Pancreas (tissue), 10 donors: Measurements from ENCODE around the gene TMC1. TPM values are rescaled to one million over a fixed set of nuclear protein-coding genes. Genes with fewer than 3 reads are reported as not detected.

Experiments used
- ATAC-seq, 4 donors: fragments of 200-7000 bp; cut with Tn5 transposase; one replicate each; pipeline versions ENCODE4 v1.8.0 to v1.9.1; 2020; ENCODE audit warnings: mild to moderate bottlenecking in 4 of 4, moderate library complexity in 4 of 4
- DNase-seq, 6 donors: peaks; one replicate each; pipeline ENCODE4 v3.0.0-alpha.2; 2020
- FAIRE-seq: peaks from 2 replicates; lab custom pipeline; 2012; peaks lifted over from hg19 to GRCh38; lab: Jason Lieb, UNC
- H3K27ac ChIP-seq, 4 donors: fragments of 200-600 bp; sonication (generic); 1 replicate in 3 of 4; 2 replicates in 1 of 4; pipeline versions ENCODE4 v1.5.0 to v1.8.0; 2020
- H3K27me3 ChIP-seq, 4 donors: fragments of 200-600 bp; one replicate each; pipeline ENCODE4 v1.8.0; 2021
- H3K36me3 ChIP-seq, 3 donors: fragments of 200-600 bp; sonication (generic) in 1 of 3; one replicate each; pipeline versions ENCODE4 v1.5.0 to v1.8.0; 2020 to 2021
- H3K4me1 ChIP-seq, 3 donors: fragments of 200-600 bp; one replicate each; pipeline ENCODE4 v1.8.0; 2021
- H3K4me3 ChIP-seq, 4 donors: fragments of 200-600 bp; sonication (generic) in 2 of 4; one replicate each; pipeline versions ENCODE4 v1.5.0 to v1.8.0; 2020 to 2021
- H3K9me3 ChIP-seq, 4 donors: fragments of 200-600 bp; one replicate each; pipeline ENCODE4 v1.8.0; 2021
- CTCF ChIP-seq, 4 donors: fragments of 200-600 bp; sonication (generic) in 3 of 4; IDR thresholded peaks; one replicate each; pipeline versions ENCODE4 v1.5.0 to v1.8.0; 2021; ENCODE audit warnings: antibody characterized with exemption in 4 of 4
- WGBS, 2 donors: extraction: QIAGEN DNeasy Blood & Tissue Kit; methylation state at CpG; one replicate each; pipeline ENCODE4 v1.1.7; 2013; 5-methylcytosine and 5-hydroxymethylcytosine counted together
- intact Hi-C, 3 donors: fragments of 100-400 bp; cut with DNase I; formaldehyde crosslinking; loops; one replicate each; pipeline versions ENCODE4 v1.11.1 to v1.14.2; 2022
- polyA plus RNA-seq, 2 donors: library from polyadenylated mRNA; stranded (reverse); fragments of 200-250 nt; gene quantifications; one replicate each; pipeline ENCODE4 v1.2.3, GENCODE V29; 2013
- total RNA-seq, 6 donors: library from RNA; stranded (reverse); fragmentation: NEBNext Ultra II Directional in 4 of 6; extraction: Animal tissue kit (Norgen Biotek cat#: 25700) in 4 of 6; gene quantifications; one replicate each; pipeline versions ENCODE4 v1.2.1 to v1.2.4, GENCODE V29; 2021 to 2023
- donor health status: healthy with polysubstance abuse.
- donor health status: DM: no; HTN: no; CAD: no; lungs with moderate emphysema.
- donor health status: DM: no; HTN: no; CAD: no.
- donor health status: control.
- donor health status: control.
- donor health status: Bipolar disorder and iron deficiency.
- donor health status: DM: yes; HTN: yes; CAD: no.
- donor health status: DM: no; HTN: no; CAD: no.
- donor health status: DM: no; HTN: no; CAD: no.
- donor health status: DM: yes; HTN: yes; CAD: no.

TMC1 gene
- total and polyA plus RNA-seq, 8 donors, result not detected

- intact Hi-C loops, result no loop called here
- no peaks in the 10 kb centered on the region for H3K36me3 ChIP-seq
- DNase-seq (no peak), ATAC-seq (peak in 3 of 4 donors; percentile 70 to 79 (median 77)), FAIRE-seq (no peak)
- no peaks in the 10 kb centered on the region for H3K27me3 ChIP-seq
- no peak overlapping the region for H3K27ac ChIP-seq
- H3K4me1 ChIP-seq, result no peaks in the 10 kb centered on the region
- H3K4me3 ChIP-seq, result no peak overlapping the region
- TF ChIP-seq CTCF (IDR thresholded peaks at IDR 0.05), result no peak
- no peaks in the 10 kb centered on the region for H3K9me3 ChIP-seq
- 69 to 78% methylated on average over 1 of the region's 1 CpG for WGBS, 2 donors
Measured at GRCh38 chr9:72533322-72533721, 11.9 kb downstream of the TMC1 start.

- no peak overlapping the region for H3K4me3 ChIP-seq
- no peaks in the 10 kb centered on the region for H3K36me3 ChIP-seq
- WGBS, 2 donors, result 79 to 94% methylated on average over 4 of the region's 4 CpGs
- peaks cover 0 to 3% (median 0%) of the 10 kb centered on the region in 3 donors for H3K4me1 ChIP-seq
- no peak overlapping the region for H3K27ac ChIP-seq
- intact Hi-C loops, result no loop called here
- FAIRE-seq, result no peak
- DNase-seq, result no peak
- H3K9me3 ChIP-seq, result no peaks in the 10 kb centered on the region
- TF ChIP-seq CTCF (IDR thresholded peaks at IDR 0.05), result no peak
- ATAC-seq, result no peak
- no peaks in the 10 kb centered on the region for H3K27me3 ChIP-seq
Measured at GRCh38 chr9:72534931-72535330, 13.5 kb downstream of the TMC1 start.

- Histone ChIP-seq H3K36me3 (no peaks in the 10 kb centered on the region), H3K4me1 (peaks cover 0 to 11% (median 0%) of the 10 kb centered on the region in 3 donors), H3K9me3 (no peaks in the 10 kb centered on the region), H3K27me3 (no peaks in the 10 kb centered on the region), H3K4me3 (no peak overlapping the region), H3K27ac (no peak overlapping the region)
- DNase-seq (no peak), FAIRE-seq (no peak), ATAC-seq (no peak)
- intact Hi-C loops, result no loop called here
- no peak for TF ChIP-seq CTCF (IDR thresholded peaks at IDR 0.05)
Measured at GRCh38 chr9:72537011-72537545, 15.7 kb downstream of the TMC1 start.

- no peak overlapping the region for H3K4me3 ChIP-seq
- peak in 1 of 4 donors; percentile 30 for ATAC-seq
- intact Hi-C loops, result no loop called here
- no peak for DNase-seq
- H3K36me3 ChIP-seq, result no peaks in the 10 kb centered on the region
- H3K4me1 ChIP-seq, result peaks cover 0 to 11% (median 0%) of the 10 kb centered on the region in 3 donors
- no peak for TF ChIP-seq CTCF (IDR thresholded peaks at IDR 0.05)
- FAIRE-seq, result no peak
- H3K27ac ChIP-seq, result no peak overlapping the region
- H3K9me3 ChIP-seq, result no peaks in the 10 kb centered on the region
- WGBS, 2 donors, result 86 to 100% methylated on average over 1 of the region's 1 CpG
- H3K27me3 ChIP-seq, result no peaks in the 10 kb centered on the region
Measured at GRCh38 chr9:72537671-72538070, 16.3 kb downstream of the TMC1 start.

- no peak for ATAC-seq
- Histone ChIP-seq H3K4me1 (peaks cover 0 to 11% (median 0%) of the 10 kb centered on the region in 3 donors), H3K4me3 (no peak overlapping the region), H3K27ac (peak overlapping the region in 1 of 4 donors; percentile 35), H3K27me3 (no peaks in the 10 kb centered on the region), H3K36me3 (no peaks in the 10 kb centered on the region), H3K9me3 (no peaks in the 10 kb centered on the region)
- no peak for TF ChIP-seq CTCF (IDR thresholded peaks at IDR 0.05)
- 94% methylated on average over 4 of the region's 4 CpGs for WGBS, 2 donors
- DNase-seq, result no peak
- intact Hi-C loops, result no loop called here
- no peak for FAIRE-seq
Measured at GRCh38 chr9:72538921-72539702, 17.7 kb downstream of the TMC1 start.
